HG03196 (cell line): ENCODE results near the gene VPS36.
A peak's percentile ranks its signal among the peaks of the same experiment; 100 is the strongest.
"Not testable (repeated sequence)": the region's sequence is repeated elsewhere in the genome, so short reads cannot be mapped to it uniquely, and the experiment has no call there.

Source experiments
- ATAC-seq: cut with Tn5 transposase; IDR thresholded peaks from one replicate; pipeline ENCODE4 v1.9.1; 2021; ENCODE audit not compliant: unreplicated experiment

VPS36 gene

DNA sequence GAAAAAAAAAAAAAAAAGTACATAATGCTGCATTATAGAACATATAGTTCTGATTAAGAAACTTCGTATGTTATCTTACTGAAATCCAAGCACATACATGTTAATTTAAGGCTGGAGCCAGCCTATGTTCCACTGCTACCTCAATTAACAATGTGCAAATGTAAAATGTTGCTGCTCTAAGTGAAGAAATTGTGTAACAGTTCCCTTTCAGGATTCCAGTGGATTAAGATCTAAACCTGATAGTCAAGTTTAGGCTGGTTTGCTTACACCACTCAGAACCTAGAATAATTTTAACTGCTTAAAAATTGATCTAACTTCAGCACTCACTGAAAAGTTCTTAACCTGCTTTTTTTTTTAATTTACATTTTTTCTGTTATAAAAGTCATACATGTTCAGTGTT, 4.2 kb downstream of the VPS36 start:
- no peak for ATAC-seq

GRCh38 chr13:52432456-52432855, 18.0 kb downstream of the VPS36 start:
- ATAC-seq = no peak

DNA sequence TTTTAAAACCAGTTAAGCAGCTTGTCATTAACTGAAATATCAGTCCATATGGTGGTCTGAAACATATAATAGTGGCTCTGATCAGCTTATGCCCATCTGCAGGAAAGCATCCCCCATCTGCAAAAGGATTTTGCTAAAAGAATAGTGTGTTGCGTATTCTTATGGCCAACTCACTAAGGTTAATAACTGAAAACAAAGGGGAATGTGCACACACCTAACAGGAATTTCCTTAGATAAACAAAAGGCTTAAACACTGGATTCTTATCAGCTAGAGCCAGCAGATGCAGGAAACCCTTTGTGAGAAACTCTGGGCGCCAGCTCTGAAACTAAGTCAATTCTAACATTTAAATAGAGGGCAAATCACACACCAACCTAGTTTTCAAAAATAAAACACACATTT, 22.1 kb downstream of the VPS36 start:
- no peak for ATAC-seq

DNA sequence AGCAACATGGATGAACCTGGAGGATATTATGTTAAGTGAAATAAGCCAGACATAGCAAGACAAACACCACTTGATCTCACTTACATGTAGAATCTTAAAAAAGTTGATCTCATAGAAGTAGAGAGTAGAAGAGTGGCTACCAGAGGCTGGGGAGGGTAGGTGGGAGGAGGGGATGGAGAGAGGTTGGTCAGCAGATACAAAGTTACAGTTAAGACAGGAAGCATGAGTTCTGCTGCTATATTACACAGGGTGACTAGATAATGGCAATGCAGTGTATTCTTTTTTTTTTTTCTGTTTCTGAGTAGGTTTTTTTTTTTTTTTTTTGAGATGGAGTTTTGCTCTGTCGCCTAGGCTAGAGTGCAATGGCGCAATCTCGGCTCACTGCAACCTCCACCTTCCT, 29.2 kb downstream of the VPS36 start:
- no peak for ATAC-seq

GRCh38 chr13:52419080-52419479, 31.4 kb downstream of the VPS36 start:
- no peak for ATAC-seq

DNA sequence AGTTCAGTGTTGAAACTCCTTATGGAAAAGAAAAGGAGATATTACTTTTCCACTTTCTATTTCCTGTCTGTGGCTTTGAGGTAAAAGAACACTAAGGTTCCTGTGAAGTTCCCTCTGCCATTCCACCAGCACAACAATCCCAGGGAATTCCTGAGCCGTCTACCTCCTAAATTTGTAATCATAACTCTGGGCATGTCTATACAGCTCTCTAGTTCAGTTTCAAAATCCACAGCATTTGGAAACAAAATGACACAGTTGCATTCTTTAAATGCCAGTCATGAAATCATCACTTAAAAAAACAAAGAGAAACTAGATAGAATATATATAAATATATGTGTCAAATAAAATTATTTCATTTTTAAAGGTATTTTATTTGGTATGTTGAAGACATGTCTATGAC, 35.5 kb downstream of the VPS36 start:
- ATAC-seq = no peak

- no peak for ATAC-seq
Observed at GRCh38 chr13:52414051-52414450, 36.4 kb downstream of the VPS36 start.

GRCh38 chr13:52412128-52412527, 38.3 kb downstream of the VPS36 start:
- no peak for ATAC-seq

GRCh38 chr13:52411629-52412028, 38.8 kb downstream of the VPS36 start:
- peak; percentile 91 for ATAC-seq

- ATAC-seq = not testable (repeated sequence)
Observed at GRCh38 chr13:52408071-52408658, 42.3 kb downstream of the VPS36 start.

DNA sequence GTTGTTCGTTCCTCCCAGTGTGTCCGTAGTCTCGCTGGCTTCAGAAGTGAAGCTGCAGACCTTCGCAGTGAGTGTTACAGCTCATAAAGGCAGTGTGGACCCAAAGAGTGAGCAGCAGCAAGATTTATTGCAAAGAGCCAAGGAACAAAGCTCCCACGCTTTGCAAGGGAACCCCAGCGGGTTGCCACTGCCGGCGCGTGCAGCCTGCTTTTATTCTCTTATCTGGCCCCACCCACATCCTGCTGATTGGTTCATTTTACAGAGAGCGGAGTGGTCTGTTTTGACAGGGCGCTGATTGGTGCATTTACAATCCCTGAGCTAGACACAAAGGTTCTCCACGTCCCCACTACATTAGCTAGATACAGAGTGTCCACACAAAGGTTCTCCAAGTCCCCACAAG, 43.0 kb downstream of the VPS36 start:
- not testable (repeated sequence) for ATAC-seq

DNA sequence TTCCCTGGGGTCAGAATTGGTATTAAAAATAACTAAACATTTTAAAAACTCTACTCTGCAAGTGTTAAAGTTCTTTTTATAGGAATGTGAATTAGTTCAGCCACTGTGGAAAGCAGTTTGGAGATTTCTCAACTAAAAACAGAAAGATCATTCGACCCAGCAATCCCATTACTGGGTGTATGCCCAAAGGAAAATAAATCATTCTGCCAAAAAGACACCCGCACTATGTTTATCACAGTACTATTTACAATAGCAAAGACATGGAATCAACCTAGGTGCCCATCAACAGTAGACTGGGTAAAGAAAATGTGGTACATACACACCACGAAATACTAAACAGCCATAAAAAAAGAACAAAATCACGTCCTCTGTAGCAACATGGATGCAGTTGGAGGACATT, 43.8 kb downstream of the VPS36 start:
- no peak for ATAC-seq

DNA sequence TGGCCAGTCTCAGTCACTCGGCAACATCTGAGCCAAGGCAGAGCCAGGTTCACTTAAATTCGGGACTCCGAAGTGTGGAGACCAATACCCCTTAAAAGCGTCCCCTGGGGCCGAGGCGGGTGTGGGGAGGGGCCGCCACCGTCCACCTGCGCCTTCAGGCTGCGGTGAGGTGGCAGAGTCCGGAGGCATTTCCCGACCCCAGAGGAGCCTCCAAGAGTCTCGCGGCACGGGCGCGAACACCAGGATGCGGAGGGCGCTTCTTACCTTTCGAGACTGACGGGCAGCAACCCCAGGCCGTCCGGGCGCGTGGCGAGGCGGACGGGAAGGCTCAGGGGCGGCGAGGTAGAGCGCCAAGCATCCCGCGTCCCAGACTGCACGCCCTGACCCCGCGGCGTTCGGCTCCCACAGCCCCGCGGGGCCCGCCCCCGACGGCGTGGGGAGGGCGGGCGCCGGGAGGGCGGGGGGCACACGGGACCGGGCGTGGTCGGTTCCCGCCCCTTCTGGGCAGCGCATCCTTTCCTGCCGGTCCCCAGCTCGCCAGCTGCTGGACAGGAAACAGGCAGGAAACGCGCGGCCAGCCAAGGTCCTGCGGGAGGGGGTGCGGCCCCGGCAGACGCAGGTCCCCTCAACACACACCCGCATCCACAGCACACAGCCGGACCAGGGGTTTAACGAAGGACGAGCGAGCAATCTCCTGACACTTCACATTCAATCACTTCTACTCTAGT, 44.5 kb downstream of the VPS36 start, which contains the start of gene THSD1:
TSS of gene THSD1 (minus strand) at position 406 of the 728 bp plus-strand sequence. CDS start 3,572 bp downstream, outside the sequence.
- no peak for ATAC-seq

- ATAC-seq = no peak
Observed at GRCh38 chr13:52405369-52405766, 45.1 kb downstream of the VPS36 start.

GRCh38 chr13:52399708-52400107, 50.7 kb downstream of the VPS36 start:
- ATAC-seq = no peak

- no peak for ATAC-seq
Observed at GRCh38 chr13:52399046-52399445, 51.4 kb downstream of the VPS36 start.

DNA sequence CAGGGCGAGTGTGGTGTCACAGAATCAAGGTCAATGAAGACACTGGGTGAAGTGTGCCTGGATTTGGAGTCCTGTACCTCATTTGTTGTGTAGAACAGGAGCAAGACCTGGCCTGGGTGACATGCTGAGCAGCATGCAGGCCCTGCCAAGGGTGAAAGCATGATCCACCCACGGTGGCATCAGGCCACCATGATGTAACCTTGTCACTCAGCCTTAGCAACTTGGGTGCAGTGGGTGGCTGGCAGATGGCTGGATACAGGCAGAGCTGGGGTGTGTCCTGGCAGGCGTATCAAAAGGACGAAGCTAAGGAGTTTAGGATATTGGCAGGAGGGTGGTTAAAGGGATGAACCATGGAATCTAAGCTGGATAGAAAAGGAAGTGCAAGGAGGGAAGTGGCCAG, 54.7 kb downstream of the VPS36 start:
- ATAC-seq = no peak

DNA sequence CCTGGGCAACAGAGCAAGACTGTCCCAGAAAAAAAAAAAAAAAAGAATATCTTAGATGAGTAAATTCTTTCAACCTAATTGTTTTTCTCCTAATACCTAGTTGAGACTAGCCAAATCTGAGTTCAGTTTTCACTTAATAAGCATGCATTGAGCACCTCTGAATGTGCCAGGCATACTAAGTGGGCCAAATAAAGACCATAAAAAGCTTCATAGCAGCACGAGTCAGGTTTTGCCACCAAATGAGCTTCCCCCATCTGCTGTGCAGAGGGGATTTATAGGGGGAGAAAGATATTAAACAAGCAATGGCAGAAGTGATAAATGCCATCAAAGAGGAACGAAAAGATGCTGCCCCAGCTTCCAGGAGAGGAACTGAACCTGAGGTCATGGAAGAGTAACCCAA, 55.8 kb downstream of the VPS36 start:
- no peak for ATAC-seq

GRCh38 chr13:52393572-52394357, 56.7 kb downstream of the VPS36 start:
- ATAC-seq = no peak

GRCh38 chr13:52387721-52388120, 62.7 kb downstream of the VPS36 start:
- no peak for ATAC-seq

DNA sequence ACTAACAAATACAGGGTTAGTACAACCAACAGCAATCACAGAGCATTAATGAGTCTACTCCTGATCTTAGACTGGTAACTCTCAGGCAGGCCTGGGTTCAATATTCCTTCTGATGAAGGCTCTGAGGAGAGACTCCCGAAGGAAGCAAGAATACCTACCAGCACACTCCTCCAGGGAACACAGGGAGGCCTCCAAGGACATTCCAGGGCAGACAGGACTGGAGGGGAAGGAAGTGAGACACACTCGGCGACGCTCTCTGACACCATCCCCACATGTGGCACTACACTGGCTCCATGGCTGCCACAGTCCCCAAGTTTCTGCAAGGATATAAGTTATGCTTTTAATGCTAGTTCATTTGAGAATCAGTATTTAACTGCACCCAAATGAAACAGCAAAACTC, 64.6 kb downstream of the VPS36 start:
- no peak for ATAC-seq

DNA sequence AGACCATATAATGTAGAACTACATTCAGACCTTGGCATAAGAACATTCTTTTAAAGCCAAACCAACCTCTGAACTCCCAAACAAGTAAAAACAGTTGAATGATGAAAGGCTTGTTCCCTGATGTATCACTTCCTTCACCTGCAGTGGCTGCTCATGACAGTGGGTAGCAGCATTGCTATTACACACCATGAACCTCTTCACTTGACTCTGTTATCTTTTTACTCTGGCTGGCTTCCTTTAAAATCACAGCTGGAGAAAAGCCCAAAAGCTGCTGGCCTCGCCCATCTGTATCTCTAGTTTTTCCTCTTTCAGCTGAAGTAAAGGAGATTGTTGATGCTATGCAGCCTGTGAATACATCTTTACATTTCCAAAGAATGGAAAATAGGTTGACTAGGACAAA, 67.1 kb downstream of the VPS36 start:
- ATAC-seq = no peak
